ENCODE results near the gene MICB. TPM values are rescaled to one million over a fixed set of nuclear protein-coding genes. Genes with fewer than 3 reads are reported as not detected.
A peak's percentile ranks its signal among the peaks of the same experiment; 100 is the strongest.

The MICB gene
- total RNA-seq, 2 experiments from 2014 or later: 17.7 to 18.5 TPM

DNA sequence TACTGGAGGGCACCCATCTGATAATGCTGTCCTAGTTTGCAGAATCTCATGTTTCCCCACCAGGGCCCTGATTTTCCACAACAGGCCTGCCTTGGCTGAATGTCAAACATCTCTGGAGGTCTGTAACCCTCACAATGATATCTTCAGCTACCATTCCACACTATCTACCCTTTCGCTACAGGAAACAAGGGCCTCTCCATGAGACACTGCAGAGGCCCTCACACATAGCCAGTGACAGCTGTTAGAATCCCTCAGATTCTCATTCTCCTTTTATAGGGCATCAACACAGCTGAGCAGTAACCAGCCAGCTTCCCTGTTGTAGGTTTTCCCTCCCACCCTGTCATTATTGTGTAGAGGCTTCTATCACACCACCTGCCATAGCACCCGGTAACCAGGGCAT lies 29.6 kb upstream of the MICB start:
- H3K27ac Mint-ChIP-seq: no peak overlapping the region
- peaks cover 86% of the 10 kb centered on the region for H3K4me1 Mint-ChIP-seq
- no peaks in the 10 kb centered on the region for H3K27me3 Mint-ChIP-seq
- H3K36me3 Mint-ChIP-seq: peaks cover 46% of the 10 kb centered on the region
- H3K9me3 Mint-ChIP-seq: no peaks in the 10 kb centered on the region
- H3K4me3 Mint-ChIP-seq: no peak overlapping the region
- DNase-seq: no peak

GRCh38 chr6:31470801-31471200 lies 27.1 kb upstream of the MICB start:
- Mint-ChIP-seq H3K4me3 (no peak overlapping the region), H3K4me1 (peaks cover 83% of the 10 kb centered on the region), H3K27ac (no peak overlapping the region), H3K9me3 (no peaks in the 10 kb centered on the region), H3K27me3 (no peaks in the 10 kb centered on the region), H3K36me3 (peaks cover 28% of the 10 kb centered on the region)
- no peak for DNase-seq

- Mint-ChIP-seq H3K36me3 (peaks cover 24% of the 10 kb centered on the region), H3K4me1 (peaks cover 78% of the 10 kb centered on the region), H3K27ac (peak overlapping the region; percentile 67)
These were observed 26.2 kb upstream of the MICB start for GRCh38 chr6:31471711-31472110.

DNA sequence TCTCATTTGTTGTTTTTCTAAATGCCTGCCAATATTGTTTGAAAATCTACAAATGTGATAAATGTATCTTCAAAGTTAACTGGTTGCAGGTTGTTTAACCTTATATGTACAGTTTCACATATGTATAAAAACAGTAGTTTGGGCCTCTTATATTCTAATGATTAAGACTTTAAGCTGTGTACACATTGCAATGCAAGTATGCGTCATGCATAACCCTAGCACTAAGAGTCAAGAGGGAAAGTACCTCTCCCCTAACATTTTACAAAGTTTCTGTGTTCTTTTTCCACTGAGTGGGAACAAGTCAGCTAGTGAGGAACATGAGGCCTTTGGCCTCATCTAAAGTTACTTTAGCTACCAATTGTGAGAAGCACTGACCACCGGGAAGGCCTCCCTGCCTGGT lies 25.7 kb upstream of the MICB start:
- Mint-ChIP-seq H3K4me3 (no peak overlapping the region), H3K27ac (no peak overlapping the region), H3K36me3 (peaks cover 21% of the 10 kb centered on the region), H3K4me1 (peaks cover 76% of the 10 kb centered on the region), H3K27me3 (no peaks in the 10 kb centered on the region), H3K9me3 (no peaks in the 10 kb centered on the region)
- no peak for DNase-seq

More at GRCh38 chr6:31471711-31472110, 26.2 kb upstream of the MICB start:
- Mint-ChIP-seq H3K9me3 (no peaks in the 10 kb centered on the region), H3K4me3 (no peak overlapping the region), H3K27me3 (no peaks in the 10 kb centered on the region)
- DNase-seq: no peak

DNA sequence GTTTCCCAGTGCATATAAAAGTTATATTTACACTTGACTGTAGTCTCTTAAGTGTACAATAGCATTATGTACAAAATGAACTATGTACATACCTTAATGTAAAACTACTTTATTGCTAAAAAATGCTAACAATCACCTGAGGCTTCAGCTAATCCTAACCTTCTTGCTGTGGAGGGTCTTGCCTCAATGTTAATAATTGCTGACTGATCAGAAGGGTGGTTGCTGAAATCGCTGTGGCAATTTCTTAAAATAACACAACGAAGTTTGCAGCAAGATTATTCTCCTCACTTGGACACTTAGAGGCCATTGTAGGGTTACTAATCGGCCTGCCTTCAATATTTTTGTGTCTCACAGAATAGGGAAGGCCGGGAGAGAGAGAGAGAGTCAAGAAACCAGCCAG lies 24.7 kb upstream of the MICB start:
- peaks cover 15% of the 10 kb centered on the region for H3K36me3 Mint-ChIP-seq
- peaks cover 67% of the 10 kb centered on the region for H3K4me1 Mint-ChIP-seq
- no peak overlapping the region for H3K27ac Mint-ChIP-seq
- no peak overlapping the region for H3K4me3 Mint-ChIP-seq
- DNase-seq: no peak
- H3K9me3 Mint-ChIP-seq: no peaks in the 10 kb centered on the region
- no peaks in the 10 kb centered on the region for H3K27me3 Mint-ChIP-seq

- DNase-seq: no peak
- H3K4me1 Mint-ChIP-seq: peaks cover 60% of the 10 kb centered on the region
- peak overlapping the region; percentile 81 for H3K27ac Mint-ChIP-seq
These were observed 23.9 kb upstream of the MICB start for GRCh38 chr6:31473780-31474761.

DNA sequence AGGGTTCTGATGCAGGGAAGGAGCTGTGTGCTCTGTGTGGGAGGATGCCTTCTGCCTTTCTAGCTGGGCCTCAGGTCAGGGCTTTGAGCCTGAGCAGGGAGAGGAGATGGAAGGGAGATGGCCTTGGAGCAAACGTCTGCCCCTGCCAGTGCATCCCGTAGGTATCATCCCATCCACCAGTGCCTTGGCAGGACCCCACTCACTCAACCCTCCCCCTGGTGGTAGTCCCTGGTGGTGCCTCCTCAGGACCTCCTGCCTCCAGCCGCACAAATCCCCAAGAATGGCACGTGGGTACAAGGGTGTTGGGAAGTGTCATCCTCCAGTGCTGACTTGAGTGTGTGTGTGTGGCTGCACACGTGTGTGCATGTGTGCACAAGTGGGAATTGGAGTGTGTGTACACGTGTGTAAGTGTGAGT lies 23.1 kb upstream of the MICB start:
- no peak for DNase-seq
- H3K9me3 Mint-ChIP-seq: no peaks in the 10 kb centered on the region
- H3K27ac Mint-ChIP-seq: no peak overlapping the region
- no peaks in the 10 kb centered on the region for H3K27me3 Mint-ChIP-seq
- H3K4me3 Mint-ChIP-seq: no peak overlapping the region
- peaks cover 9% of the 10 kb centered on the region for H3K36me3 Mint-ChIP-seq
- peaks cover 52% of the 10 kb centered on the region for H3K4me1 Mint-ChIP-seq

More at GRCh38 chr6:31473780-31474761, 23.9 kb upstream of the MICB start:
- H3K4me3 Mint-ChIP-seq: no peak overlapping the region
- peaks cover 15% of the 10 kb centered on the region for H3K36me3 Mint-ChIP-seq
- H3K9me3 Mint-ChIP-seq: no peaks in the 10 kb centered on the region
- H3K27me3 Mint-ChIP-seq: no peaks in the 10 kb centered on the region

DNA sequence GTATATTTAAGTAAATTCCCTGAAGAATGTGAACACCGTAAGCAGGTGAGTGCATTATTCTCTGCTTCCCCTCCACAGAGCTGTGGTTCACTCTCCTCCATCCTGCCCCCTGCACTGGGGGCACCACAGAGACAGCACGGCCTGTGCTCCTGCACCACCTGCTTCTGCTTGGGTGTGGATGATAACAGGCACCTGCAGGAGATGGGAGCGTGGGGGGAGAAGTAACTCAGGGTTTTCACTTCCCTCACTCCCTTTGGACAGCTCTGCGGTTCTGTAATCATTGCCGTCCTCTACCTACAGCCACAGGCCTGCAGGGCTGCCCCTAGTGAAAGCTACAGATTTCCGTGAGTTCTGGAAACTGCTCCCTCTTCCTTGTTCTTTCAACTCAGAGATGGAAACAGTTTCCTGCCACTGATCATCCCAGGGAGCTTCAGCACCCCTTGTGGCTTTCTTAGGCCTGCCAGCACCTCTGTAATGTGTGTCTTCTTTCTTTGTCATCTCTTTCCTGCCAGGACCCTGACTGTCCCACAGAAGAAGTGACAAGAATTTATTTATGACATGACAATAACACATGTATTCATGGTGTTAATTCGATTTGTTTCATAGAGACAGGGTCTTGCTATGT lies 21.3 kb upstream of the MICB start:
- DNase-seq: no peak
- Mint-ChIP-seq H3K36me3 (peaks cover 7% of the 10 kb centered on the region), H3K9me3 (no peaks in the 10 kb centered on the region), H3K27ac (no peak overlapping the region), H3K27me3 (no peaks in the 10 kb centered on the region), H3K4me1 (peaks cover 36% of the 10 kb centered on the region), H3K4me3 (no peak overlapping the region)

GRCh38 chr6:31477521-31477920 lies 20.4 kb upstream of the MICB start:
- Mint-ChIP-seq H3K36me3 (peaks cover 6% of the 10 kb centered on the region), H3K4me3 (no peak overlapping the region), H3K4me1 (peaks cover 27% of the 10 kb centered on the region), H3K27ac (peak overlapping the region; percentile 14), H3K9me3 (no peaks in the 10 kb centered on the region), H3K27me3 (no peaks in the 10 kb centered on the region)
- DNase-seq: no peak

DNA sequence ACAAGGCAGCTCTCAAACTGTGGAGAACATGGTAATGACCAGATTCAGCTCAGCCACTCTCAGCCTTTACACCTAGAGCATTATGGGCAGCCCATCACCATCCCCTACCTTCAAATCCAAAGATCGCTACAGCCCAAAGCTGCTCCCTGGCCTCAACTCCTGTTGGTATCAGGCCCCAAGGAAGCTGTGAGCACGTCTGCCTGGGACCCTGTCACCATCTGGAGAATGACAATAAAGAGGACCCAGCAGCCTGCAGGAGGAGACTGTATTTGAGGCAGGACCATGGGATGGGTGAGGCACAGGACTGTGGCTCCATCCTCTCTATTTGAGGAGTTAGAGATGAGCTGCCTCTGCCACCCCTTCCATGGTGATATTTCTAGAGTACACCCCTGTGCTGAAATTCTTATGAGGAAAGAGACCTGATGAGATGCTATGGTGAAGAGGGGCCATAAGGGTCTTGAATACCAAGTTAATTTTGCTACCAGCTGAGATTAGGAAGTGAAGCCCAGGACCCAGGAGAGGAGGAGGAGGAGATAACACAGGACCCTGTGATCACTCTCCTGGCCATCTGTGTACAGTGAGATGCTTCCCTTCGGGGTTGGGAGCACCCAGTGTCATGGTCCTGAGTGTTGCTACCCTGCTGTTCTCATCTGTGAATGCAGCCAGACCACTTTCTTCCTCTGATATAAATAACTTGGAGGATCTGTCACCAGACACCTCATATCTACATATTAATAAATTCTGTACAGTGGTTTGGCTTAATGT lies 19.6 kb upstream of the MICB start:
- no peak for DNase-seq
- Mint-ChIP-seq H3K9me3 (no peaks in the 10 kb centered on the region), H3K36me3 (peaks cover 6% of the 10 kb centered on the region), H3K27ac (no peak overlapping the region), H3K4me3 (no peak overlapping the region), H3K4me1 (peaks cover 22% of the 10 kb centered on the region), H3K27me3 (no peaks in the 10 kb centered on the region)

DNA sequence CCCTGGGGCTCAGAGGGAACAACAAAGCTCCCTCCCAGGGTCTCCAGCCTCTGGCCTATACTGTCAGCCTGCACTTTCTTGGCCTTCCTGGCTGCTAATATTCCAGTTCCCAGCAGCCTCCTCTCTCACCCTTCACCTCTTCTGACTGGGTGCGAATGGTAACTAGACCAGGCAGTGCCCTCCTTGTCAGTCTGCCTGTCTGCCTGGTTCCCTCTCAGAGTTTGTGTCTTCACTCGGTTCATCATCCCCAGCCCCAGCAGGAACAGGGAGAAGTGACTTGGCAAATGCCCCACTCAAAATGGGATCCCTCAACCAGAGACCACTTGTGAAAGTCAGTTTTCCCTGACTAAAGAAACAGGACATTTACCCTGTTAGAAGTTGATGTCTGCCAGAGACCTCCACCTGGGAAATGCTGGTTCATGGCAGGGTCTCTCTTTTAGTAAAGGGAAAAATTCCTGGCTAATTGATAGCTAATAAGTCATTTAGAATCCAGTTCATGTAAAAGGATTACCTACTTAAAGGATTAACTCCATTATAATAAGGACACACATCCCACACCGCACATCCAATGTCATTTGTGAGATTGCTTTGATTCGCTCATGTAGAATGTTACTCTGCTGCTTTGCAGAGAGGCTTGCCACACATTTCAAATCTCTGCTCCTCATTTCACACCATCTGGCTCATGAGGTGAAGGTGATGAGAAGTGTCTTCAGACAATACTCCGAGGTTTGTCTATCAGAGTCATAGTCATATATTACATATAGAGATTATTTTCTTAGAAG lies 18.6 kb upstream of the MICB start:
- Mint-ChIP-seq H3K9me3 (no peaks in the 10 kb centered on the region), H3K27me3 (no peaks in the 10 kb centered on the region), H3K36me3 (peaks cover 3% of the 10 kb centered on the region), H3K27ac (no peak overlapping the region), H3K4me1 (peaks cover 15% of the 10 kb centered on the region), H3K4me3 (no peak overlapping the region)
- DNase-seq: no peak

GRCh38 chr6:31479933-31480535 lies 17.9 kb upstream of the MICB start:
- Mint-ChIP-seq H3K36me3 (peaks cover 2% of the 10 kb centered on the region), H3K9me3 (no peaks in the 10 kb centered on the region), H3K4me3 (no peak overlapping the region), H3K27ac (no peak overlapping the region), H3K4me1 (peaks cover 13% of the 10 kb centered on the region), H3K27me3 (no peaks in the 10 kb centered on the region)
- no peak for DNase-seq

DNA sequence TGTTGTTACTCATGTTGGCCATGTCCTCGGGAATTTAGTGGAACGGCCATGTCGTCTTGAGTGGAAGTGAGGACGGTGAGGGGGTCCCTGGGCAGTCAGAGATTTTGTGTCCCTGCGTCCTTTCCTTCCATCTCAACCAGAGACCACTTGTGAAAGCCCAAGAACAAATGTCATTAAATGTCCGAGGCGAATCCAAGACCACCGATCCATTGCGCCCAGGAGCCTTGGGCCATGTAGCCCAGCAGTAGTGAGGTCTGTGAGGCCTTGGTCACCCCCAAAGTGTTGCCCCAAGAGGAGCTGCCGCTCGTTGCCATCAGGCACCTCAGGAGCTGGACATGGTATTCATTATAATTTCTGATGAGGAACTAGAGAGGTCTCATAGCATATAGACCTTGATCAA lies 17.4 kb upstream of the MICB start:
- no peak overlapping the region for H3K27ac Mint-ChIP-seq
- H3K9me3 Mint-ChIP-seq: no peaks in the 10 kb centered on the region
- H3K27me3 Mint-ChIP-seq: no peaks in the 10 kb centered on the region
- H3K4me1 Mint-ChIP-seq: peaks cover 8% of the 10 kb centered on the region
- H3K4me3 Mint-ChIP-seq: no peak overlapping the region
- H3K36me3 Mint-ChIP-seq: no peaks in the 10 kb centered on the region
- no peak for DNase-seq

DNA sequence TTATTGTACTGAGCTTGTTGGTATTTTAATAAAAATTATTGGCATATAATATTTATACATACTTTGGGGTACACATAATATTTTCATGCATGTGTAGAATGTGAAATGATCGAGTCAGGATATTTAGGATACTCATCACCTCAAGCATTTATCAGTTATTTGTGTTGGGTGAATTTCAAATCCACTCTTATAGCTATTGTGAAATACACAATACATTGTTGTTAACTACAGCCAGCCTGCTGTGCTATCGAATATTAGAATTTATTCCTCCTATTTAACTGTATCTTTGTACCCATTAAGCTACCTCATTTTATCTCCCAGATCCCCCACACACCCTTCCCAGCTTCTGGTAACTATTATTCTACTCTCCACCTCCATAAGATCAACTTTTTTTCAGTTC lies 14.6 kb upstream of the MICB start:
- DNase-seq: no peak
- H3K9me3 Mint-ChIP-seq: no peaks in the 10 kb centered on the region
- no peak overlapping the region for H3K4me3 Mint-ChIP-seq
- H3K4me1 Mint-ChIP-seq: no peaks in the 10 kb centered on the region
- H3K27me3 Mint-ChIP-seq: no peaks in the 10 kb centered on the region
- no peak overlapping the region for H3K27ac Mint-ChIP-seq
- no peaks in the 10 kb centered on the region for H3K36me3 Mint-ChIP-seq

Measured in activated naive CD8-positive, alpha-beta T cell treated with anti-CD3 and anti-CD28 coated beads for 36 hours (primary cell).